OCI-LY7 (cell line): ENCODE data around the gene STAT5B.

Experiments
- CTCF ChIP-seq: fragments of 200-600 bp; sonication (generic); conservative IDR thresholded peaks from 2 replicates; pipeline ENCODE4 v1.5.1; 2014; ENCODE audit warnings: mild to moderate bottlenecking, antibody characterized with exemption, low read length, moderate library complexity, mixed read lengths
- EZH2phosphoT487 ChIP-seq: fragments of 200-600 bp; sonication (generic); IDR thresholded peaks from 2 replicates; pipeline ENCODE4 v1.6.1; 2018; ENCODE audit warnings: low read depth, borderline replicate concordance, mild to moderate bottlenecking, mixed run types, antibody characterized with exemption, low read length, moderate library complexity, mixed read lengths

DNA sequence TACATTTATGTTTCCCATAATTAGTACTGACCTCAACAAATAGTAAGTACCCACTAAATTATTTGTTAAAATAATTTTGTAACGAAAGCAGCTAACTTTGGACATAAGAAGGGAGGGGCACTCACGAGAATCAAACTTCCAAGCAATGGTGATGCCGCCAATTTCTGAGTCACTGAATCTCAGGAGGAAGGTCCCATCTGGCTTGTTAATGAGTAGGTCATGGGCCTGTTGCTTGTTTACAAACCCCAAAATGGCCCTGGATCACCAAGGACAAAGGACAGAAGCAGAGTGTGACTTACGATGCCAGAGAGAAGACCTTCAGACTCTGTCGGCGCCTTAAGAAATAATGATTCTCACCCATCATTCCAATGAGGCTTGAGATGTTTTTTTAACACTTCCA is 66.1 kb downstream of the STAT5B start:
- no peak for TF ChIP-seq EZH2phosphoT487
- no peak for TF ChIP-seq CTCF
